ENCODE data around the gene PCMTD2. TPM values are rescaled to one million over a fixed set of nuclear protein-coding genes. Genes with fewer than 3 reads are reported as not detected.

PCMTD2 gene
- total and polyA plus RNA-seq, 2 of the 8 experiments (the other 6 are each of a cell fraction or from before 2014, with no cell fraction given) = 21.4 to 55.1 TPM

DNA sequence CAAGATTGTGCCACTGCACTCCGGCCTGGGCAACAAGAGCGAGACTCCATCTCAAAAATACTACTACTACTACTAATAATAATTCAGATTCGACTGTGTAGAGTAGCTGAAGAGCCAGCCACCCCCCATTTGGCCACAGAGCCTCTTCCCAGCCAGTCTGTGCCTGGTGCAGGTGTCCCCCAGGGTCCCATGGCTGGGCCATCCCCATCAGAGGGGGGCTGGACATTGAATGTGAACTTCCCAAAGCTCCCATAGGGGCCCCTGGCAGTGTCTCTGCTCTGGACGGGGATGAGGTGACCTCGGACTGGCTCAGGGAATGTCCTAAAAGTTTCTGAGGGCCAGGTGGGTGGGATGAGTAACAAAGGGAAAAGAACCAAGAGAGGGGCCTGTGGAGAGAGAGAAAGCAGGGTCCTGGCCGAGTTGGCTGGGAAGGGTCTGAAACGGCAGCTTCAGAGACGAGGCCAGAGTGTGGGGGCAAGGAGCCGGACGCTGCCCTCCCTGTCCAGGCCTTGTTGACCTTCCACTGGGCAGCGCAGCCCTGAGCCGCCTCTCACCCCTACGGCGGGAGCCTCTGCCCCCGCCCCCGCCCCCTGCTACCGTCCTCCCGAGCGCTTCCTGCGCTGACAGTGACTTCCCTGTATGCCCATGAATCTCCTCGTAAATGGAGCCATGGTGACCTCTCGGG, 24.9 kb upstream of the PCMTD2 start:
- CTCF ChIA-PET (ENCODE audit: partially characterized antibody) = interaction anchor here (1.2 kb wide), 1 partner anchor 27 kb away, joined by 5 read pairs; no protein-coding TSS in a partner anchor
- TF ChIP-seq POLR2A (IDR thresholded peaks at IDR 0.05; ENCODE audit: control extremely low read depth in 1 of 2, low read depth in 2 of 2, low read length in 2 of 2) (no peak), SP1 (IDR thresholded peaks at IDR 0.05; ENCODE audit: low read depth, low read length) (no peak), NANOG (IDR thresholded peaks at IDR 0.05; ENCODE audit: insufficient read depth, low read depth, low read length, poor library complexity, severe bottlenecking) (no peak)

More for the DNA sequence above, 24.9 kb upstream of the PCMTD2 start:
- H4K8ac ChIP-seq (ENCODE audit: extremely low read depth, insufficient read depth, low read length) = no peak overlapping the region
- no peak overlapping the region for H4K91ac ChIP-seq (replicated peaks; ENCODE audit: insufficient read length, low read length)
- H3K79me2 ChIP-seq (ENCODE audit: control insufficient read depth in 1 of 2, insufficient read depth in 2 of 2, low read length in 2 of 2) = no peaks in the 10 kb centered on the region
- H3K4me3 ChIP-seq (ENCODE audit: extremely low read depth in 1 of 4, insufficient read depth in 2 of 4, low read depth in 3 of 4, low read length in 4 of 4) = no peak overlapping the region
- no peak overlapping the region for H2AFZ ChIP-seq (ENCODE audit: low read length)
- H3K9ac ChIP-seq (replicated peaks in 1 of 4; ENCODE audit: extremely low read depth in 1 of 4, low read depth in 3 of 4, low read length in 3 of 4) = no peak overlapping the region
- H4K5ac ChIP-seq (ENCODE audit: insufficient read length, low read depth, low read length) = no peak overlapping the region
- H3K27me3 ChIP-seq (replicated peaks in 1 of 4; ENCODE audit: control insufficient read depth in 3 of 4, extremely low read depth in 1 of 4, insufficient read depth in 3 of 4, low read length in 3 of 4) = no peaks in the 10 kb centered on the region
- no peak overlapping the region for H3K56ac ChIP-seq (replicated peaks; ENCODE audit: insufficient read length, low read depth, low read length)
- no peak overlapping the region for H3K4me2 ChIP-seq (ENCODE audit: insufficient read depth in 1 of 2, low read depth in 2 of 2, low read length in 2 of 2)
- peaks cover 0 to 15% of the 10 kb centered on the region in 2 experiments; a peak in 1 of 4 replicates for H3K9me3 ChIP-seq (ENCODE audit: insufficient read depth in 2 of 2, low read depth in 1 of 2, low read length in 1 of 2)
- WGBS, 2 experiments (ENCODE audit: extremely low coverage in 1 of 2, insufficient coverage in 1 of 2, insufficient read length in 1 of 2, insufficient replicate concordance in 2 of 2, low coverage in 1 of 2, low lambda C conversion rate in 2 of 2, missing lambda C conversion rate in 1 of 2) = 85% methylated on average over 16 of the region's 22 CpGs; no CpG with 5 or more reads in 1 of the 2 experiments
- H2BK15ac ChIP-seq (ENCODE audit: low read length) = no peak overlapping the region
- POLR2A ChIA-PET (ENCODE audit: partially characterized antibody) = no interaction called here
- H2BK12ac ChIP-seq (ENCODE audit: low read depth, low read length) = no peak overlapping the region
- H2BK5ac ChIP-seq (ENCODE audit: low read depth, low read length) = no peak overlapping the region
- no peak for FAIRE-seq
- H3K4me1 ChIP-seq (replicated peaks in 1 of 4; ENCODE audit: control insufficient read depth in 3 of 4, insufficient read depth in 4 of 4, low read length in 3 of 4) = no peaks in the 10 kb centered on the region
- H3K27ac ChIP-seq (ENCODE audit: low read depth, low read length) = no peak overlapping the region
- no peaks in the 10 kb centered on the region for H4K20me1 ChIP-seq (replicated peaks in 1 of 2; ENCODE audit: control insufficient read depth in 1 of 2, insufficient read depth in 2 of 2, low read length in 2 of 2)
- no peak overlapping the region for H3K23ac ChIP-seq (ENCODE audit: insufficient read length)
- H2AK5ac ChIP-seq (ENCODE audit: low read depth, low read length) = no peak overlapping the region
- no peak overlapping the region for H3K14ac ChIP-seq (ENCODE audit: insufficient read length)
- H3K18ac ChIP-seq (ENCODE audit: extremely low read depth, low read length) = no peak overlapping the region
- no peaks in the 10 kb centered on the region for H3K36me3 ChIP-seq (ENCODE audit: control insufficient read depth in 2 of 4, insufficient read depth in 4 of 4, low read length in 3 of 4)
- no peak overlapping the region for H2BK120ac ChIP-seq (replicated peaks; ENCODE audit: low read depth, low read length)
- no peak for DNase-seq (ENCODE audit: low read depth in 1 of 2, low spot score in 2 of 2)
- H3K23me2 ChIP-seq (ENCODE audit: low read depth, low read length) = no peaks in the 10 kb centered on the region
- no peak overlapping the region for H3K4ac ChIP-seq (replicated peaks; ENCODE audit: insufficient read length, low read depth, low read length)
- no peaks in the 10 kb centered on the region for H3K79me1 ChIP-seq (ENCODE audit: low read depth, low read length)
- H2BK20ac ChIP-seq (ENCODE audit: low read length) = no peak overlapping the region
